Astrocyte (in vitro differentiated cells and primary cell): ENCODE data around the gene LIPE.

Experiments used
- CTCF ChIP-seq: IDR thresholded peaks from 2 replicates; pipeline ENCODE4 v1.5.1; 2011; ENCODE audit warnings: low read depth, mild to moderate bottlenecking, inconsistent platforms, low read length, moderate library complexity; ENCODE audit not compliant: insufficient read depth
- EZH2 ChIP-seq: IDR thresholded peaks from 2 replicates; pipeline ENCODE4 v1.6.1; 2012; ENCODE audit warnings: mild to moderate bottlenecking, low read length, inconsistent platforms; ENCODE audit not compliant: insufficient read depth

- no peak for TF ChIP-seq EZH2
- TF ChIP-seq CTCF, result no peak
Measured at GRCh38 chr19:42352301-42353259, 74.6 kb downstream of the LIPE start.
